ENCODE results near the gene PEX26. TPM values are rescaled to one million over a fixed set of nuclear protein-coding genes. Genes with fewer than 3 reads are reported as not detected.

Gene PEX26
- total and polyA plus RNA-seq, 2 of the 13 experiments (the other 11 are each of a cell fraction or from before 2014, with no cell fraction given): 10.6 to 25.1 TPM

- TF ChIP-seq MTF1 (CRISPR knock-in tag; IDR thresholded peaks at IDR 0.05): no peak
- TF ChIP-seq PHF21A (CRISPR knock-in tag; IDR thresholded peaks at IDR 0.05): peak; percentile 90
- TF ChIP-seq ELF4 (CRISPR knock-in tag; IDR thresholded peaks at IDR 0.05; ENCODE audit: borderline replicate concordance): no peak
- TF ChIP-seq MXD1 (CRISPR knock-in tag; IDR thresholded peaks at IDR 0.05): no peak
- TF ChIP-seq ZNF644 (CRISPR knock-in tag; IDR thresholded peaks at IDR 0.05; ENCODE audit: low read depth): peak; percentile 77; the same call in 1 of the 2 replicates
- no peak for TF ChIP-seq NFYC (CRISPR knock-in tag; IDR thresholded peaks at IDR 0.05)
- TF ChIP-seq PCBP2 (optimal IDR thresholded peaks at IDR 0.05; ENCODE audit: low read depth, low read length, poor library complexity, severe bottlenecking): no peak
- no peak; the same call in 1 of the 2 replicates for TF ChIP-seq ZNF598 (CRISPR knock-in tag; IDR thresholded peaks at IDR 0.05; ENCODE audit: borderline replicate concordance)
- 0 out of 2 replicates have a peak, but pooled peaks have one; percentile 29 for TF ChIP-seq ZNF264 (CRISPR knock-in tag; IDR thresholded peaks at IDR 0.05)
- TF ChIP-seq SSRP1 (CRISPR knock-in tag; IDR thresholded peaks at IDR 0.05): no peak
- peak; percentile 37; the same call in 1 of the 3 replicates for TF ChIP-seq MXI1 (IDR thresholded peaks at IDR 0.05; ENCODE audit: borderline replicate concordance, low read depth, low read length)
- no peak for TF ChIP-seq MYNN (CRISPR knock-in tag; IDR thresholded peaks at IDR 0.05; ENCODE audit: low read depth)
- TF ChIP-seq ZBTB44 (CRISPR knock-in tag; IDR thresholded peaks at IDR 0.05): no peak
- no peak for TF ChIP-seq SP5 (CRISPR knock-in tag; IDR thresholded peaks at IDR 0.05; ENCODE audit: borderline replicate concordance, low read depth)
- TF ChIP-seq ZNF512B (CRISPR knock-in tag; IDR thresholded peaks at IDR 0.05; ENCODE audit: borderline replicate concordance): peak; percentile 93; the same call in 1 of the 2 replicates
- no peak for TF ChIP-seq PTBP1 (IDR thresholded peaks at IDR 0.05; ENCODE audit: low read depth, low read length, poor library complexity, severe bottlenecking)
- TF ChIP-seq GPN1 (CRISPR knock-in tag; IDR thresholded peaks at IDR 0.05; ENCODE audit: borderline replicate concordance): no peak
- 0 out of 2 replicates have a peak, but pooled peaks have one; percentile 22 for TF ChIP-seq RAD21 (CRISPR knock-in tag; IDR thresholded peaks at IDR 0.05)
- TF ChIP-seq RXRB (CRISPR knock-in tag; IDR thresholded peaks at IDR 0.05; ENCODE audit: borderline replicate concordance): peak; percentile 57; the same call in 1 of the 2 replicates
- TF ChIP-seq ZBTB1 (CRISPR knock-in tag; IDR thresholded peaks at IDR 0.05; ENCODE audit: borderline replicate concordance): no peak
- TF ChIP-seq PRPF4 (IDR thresholded peaks at IDR 0.05; ENCODE audit: low read depth, low read length, poor library complexity, severe bottlenecking): no peak
- TF ChIP-seq YEATS2 (CRISPR knock-in tag; IDR thresholded peaks at IDR 0.05; ENCODE audit: borderline replicate concordance): peak; percentile 81
- peak; percentile 76 for TF ChIP-seq DR1 (CRISPR knock-in tag; IDR thresholded peaks at IDR 0.05)
- no peak for TF ChIP-seq NPAS2 (CRISPR knock-in tag; IDR thresholded peaks at IDR 0.05; ENCODE audit: borderline replicate concordance)
- TF ChIP-seq GLMP (CRISPR knock-in tag; IDR thresholded peaks at IDR 0.05; ENCODE audit: borderline replicate concordance): no peak
- TF ChIP-seq HMG20A (CRISPR knock-in tag; IDR thresholded peaks at IDR 0.05; ENCODE audit: borderline replicate concordance): peak; percentile 65; the same call in 1 of the 2 replicates
Observed at GRCh38 chr22:18091916-18092526, 14.2 kb downstream of the PEX26 start (continued).
